Upper lobe of left lung (tissue), 4 donors: ENCODE results near the gene PAK5.

Experiments used
- CTCF ChIP-seq, 6 experiments: fragments of 450-650 bp in 4 of 6; fragments of 200-600 bp in 2 of 6; sonication (generic) in 2 of 6; IDR thresholded peaks; one replicate each; pipeline ENCODE4 v1.5.1; 2016 to 2019; ENCODE audit warnings: antibody characterized with exemption in 6 of 6
- POLR2A ChIP-seq, 4 donors: fragments of 450-650 bp; IDR thresholded peaks; one replicate each; pipeline ENCODE4 v1.5.1; 2016 to 2017; ENCODE audit warnings: antibody characterized with exemption in 4 of 4, mild to moderate bottlenecking in 2 of 4

DNA sequence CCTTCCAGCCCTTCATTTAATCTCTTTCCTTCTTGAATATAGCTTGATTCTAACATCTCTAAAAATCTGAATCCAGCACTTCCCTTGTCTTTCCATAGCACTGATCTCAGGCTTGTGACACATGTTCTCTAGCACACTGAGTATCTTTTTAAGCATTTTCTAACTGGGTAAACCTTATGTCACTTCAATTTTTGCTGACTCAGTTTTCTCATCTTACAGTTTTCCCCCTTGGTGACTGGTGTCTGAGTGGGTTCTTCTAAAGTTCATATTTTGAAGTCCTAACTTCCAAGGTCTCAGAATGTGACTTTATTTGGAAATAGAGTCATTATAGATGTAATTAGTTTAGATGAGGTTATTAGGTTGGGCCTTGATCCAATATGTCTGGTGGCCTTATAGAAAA lies 153.9 kb downstream of the PAK5 start:
- TF ChIP-seq POLR2A (IDR thresholded peaks at IDR 0.05) (no peak), CTCF (IDR thresholded peaks at IDR 0.05) (no peak)
